Right renal pelvis (tissue), 4 donors: Measurements from ENCODE around the gene NUS1. TPM values are rescaled to one million over a fixed set of nuclear protein-coding genes. Genes with fewer than 3 reads are reported as not detected.
"Not testable (repeated sequence)": the region's sequence is repeated elsewhere in the genome, so short reads cannot be mapped to it uniquely, and the experiment has no call there.

Source experiments
- DNase-seq, 4 donors: peaks; one replicate each; pipeline ENCODE4 v3.0.0-alpha.2; 2013; ENCODE audit warnings: low read depth in 4 of 4, low spot score in 3 of 4, missing footprints in 1 of 4
- polyA plus RNA-seq, 4 donors: library from polyadenylated mRNA; unstranded; fragments of 120-200 nt; gene quantifications; one replicate each; pipeline ENCODE4 v1.2.1, GENCODE V29; 2013; ENCODE audit not compliant: insufficient read length in 4 of 4

Gene NUS1
- polyA plus RNA-seq, 4 donors: 53.7 to 67.2 (median 65.1) TPM

- not testable (repeated sequence) for DNase-seq
These were observed 31.8 kb downstream of the NUS1 start for GRCh38 chr6:117706936-117707509.

GRCh38 chr6:117711369-117711768 is 36.1 kb downstream of the NUS1 start:
- DNase-seq: no peak

- DNase-seq: no peak
These were observed 43.6 kb downstream of the NUS1 start for GRCh38 chr6:117718895-117719294.

- not testable (repeated sequence) for DNase-seq
These were observed 46.3 kb downstream of the NUS1 start for GRCh38 chr6:117721520-117721919.

- DNase-seq: no peak
These were observed 53.4 kb downstream of the NUS1 start for GRCh38 chr6:117728626-117729025.

- DNase-seq: no peak
These were observed 54.3 kb downstream of the NUS1 start for GRCh38 chr6:117729613-117730012.

- no peak for DNase-seq
These were observed 58.1 kb downstream of the NUS1 start for GRCh38 chr6:117733341-117733740.

- no peak for DNase-seq
These were observed 64.6 kb downstream of the NUS1 start for GRCh38 chr6:117739869-117740268.

- DNase-seq: no peak
These were observed 65.3 kb downstream of the NUS1 start for GRCh38 chr6:117740605-117741004.

- DNase-seq: not testable (repeated sequence)
These were observed 75.4 kb downstream of the NUS1 start for GRCh38 chr6:117750675-117751074.

Other genes with a start within 250 kb of the NUS1 start
- under 1 TPM; 0.10 to 0.17 (median 0.13) TPM for gene ROS1, start 249.5 kb upstream of the NUS1 start, polyA plus RNA-seq
- 10 to 100 TPM in 3 of 4 donors, 1 to 10 TPM in 1; 9.8 to 13.9 (median 10.9) TPM for gene DCBLD1, start 192.8 kb upstream of the NUS1 start, polyA plus RNA-seq
- 10 to 100 TPM; 55.7 to 73.9 (median 70.9) TPM for gene GOPC, start 73.0 kb upstream of the NUS1 start, polyA plus RNA-seq
- gene SLC35F1, start 231.8 kb downstream of the NUS1 start, polyA plus RNA-seq: 1 to 10 TPM; 3.6 to 3.9 (median 3.7) TPM